Measurements from ENCODE around the gene ZNF598.

ZNF598 gene

DNA sequence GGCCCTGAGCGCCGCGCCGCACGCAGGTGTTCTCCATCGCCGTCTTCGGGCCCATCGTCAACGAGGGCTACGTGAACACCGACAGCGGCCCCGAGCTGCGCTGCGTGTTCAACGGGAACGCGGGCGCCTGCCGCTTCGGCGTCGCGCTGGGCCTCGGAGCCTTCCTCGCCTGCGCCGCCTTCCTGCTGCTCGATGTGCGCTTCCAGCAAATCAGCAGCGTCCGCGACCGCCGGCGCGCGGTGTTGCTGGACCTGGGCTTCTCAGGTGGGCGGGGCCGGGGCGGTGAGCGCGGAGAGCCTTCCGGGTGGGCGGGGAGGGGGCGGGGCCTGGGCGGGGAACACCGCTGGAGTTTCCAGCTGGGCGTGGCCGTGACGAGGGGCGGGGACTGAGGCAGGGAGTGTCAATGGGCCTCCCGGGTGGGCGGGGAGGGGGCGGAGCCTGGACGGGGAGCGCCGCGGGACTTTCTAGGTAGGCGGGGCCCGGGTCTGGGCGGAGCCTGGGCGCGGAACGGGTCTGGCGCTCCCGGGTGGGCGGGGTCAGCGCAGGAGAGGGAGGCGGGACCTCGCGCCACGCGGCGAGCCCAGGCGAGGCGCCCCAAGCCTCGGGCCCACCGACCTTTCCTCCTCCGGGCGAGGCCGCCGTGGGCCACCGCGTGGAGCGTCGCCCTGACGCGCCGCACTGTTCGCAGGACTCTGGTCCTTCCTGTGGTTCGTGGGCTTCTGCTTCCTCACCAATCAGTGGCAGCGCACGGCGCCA is 17.5 kb downstream of the ZNF598 start:
- DNase-seq (ENCODE audit: low read depth, low spot score), result peak; percentile 32

DNA sequence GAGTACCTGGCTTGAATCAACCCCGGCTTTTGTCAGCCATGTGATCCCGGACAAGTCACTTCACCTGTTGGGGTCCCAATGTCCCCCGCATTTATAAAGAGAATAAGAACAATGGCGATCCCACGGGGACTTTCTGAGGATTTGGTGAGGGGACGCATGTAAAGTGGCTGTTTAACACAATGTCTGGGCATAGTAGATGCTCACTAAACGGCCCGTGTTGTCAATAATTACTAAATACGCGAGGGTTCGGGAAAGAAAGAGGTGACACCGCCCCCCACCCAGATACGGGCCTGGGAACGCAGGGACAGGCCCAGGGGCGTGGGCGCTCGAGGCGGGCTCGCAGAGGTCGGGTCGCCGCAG is 18.1 kb downstream of the ZNF598 start:
- no peak for DNase-seq (ENCODE audit: low read depth, low spot score)

DNA sequence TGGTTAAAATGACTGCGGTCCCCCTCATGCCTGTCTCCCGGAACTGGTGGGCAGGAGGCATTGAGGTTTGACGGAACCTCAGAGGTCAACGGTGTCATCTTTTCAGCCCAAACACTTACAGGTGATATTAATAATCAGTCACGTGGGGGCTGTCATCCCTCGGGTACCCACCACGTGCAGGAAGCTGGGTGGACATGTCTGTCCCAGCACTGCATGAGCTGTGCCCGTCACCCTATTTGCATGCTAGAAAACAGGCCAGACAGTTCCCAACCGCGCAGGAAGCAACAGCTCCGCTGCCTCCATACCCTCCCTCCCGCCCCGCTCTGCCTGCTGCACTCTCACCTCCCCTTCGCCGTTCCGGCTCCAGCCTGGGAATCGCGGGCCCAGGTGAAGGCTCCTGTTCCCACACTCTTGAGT is 18.5 kb downstream of the ZNF598 start:
- DNase-seq (ENCODE audit: low read depth, low spot score), result no peak

GRCh38 chr16:1990351-1991134 is 19.1 kb downstream of the ZNF598 start:
- DNase-seq (ENCODE audit: low read depth, low spot score), result no peak

GRCh38 chr16:1990101-1990350 is 19.6 kb downstream of the ZNF598 start:
- DNase-seq (ENCODE audit: low read depth, low spot score), result no peak

DNA sequence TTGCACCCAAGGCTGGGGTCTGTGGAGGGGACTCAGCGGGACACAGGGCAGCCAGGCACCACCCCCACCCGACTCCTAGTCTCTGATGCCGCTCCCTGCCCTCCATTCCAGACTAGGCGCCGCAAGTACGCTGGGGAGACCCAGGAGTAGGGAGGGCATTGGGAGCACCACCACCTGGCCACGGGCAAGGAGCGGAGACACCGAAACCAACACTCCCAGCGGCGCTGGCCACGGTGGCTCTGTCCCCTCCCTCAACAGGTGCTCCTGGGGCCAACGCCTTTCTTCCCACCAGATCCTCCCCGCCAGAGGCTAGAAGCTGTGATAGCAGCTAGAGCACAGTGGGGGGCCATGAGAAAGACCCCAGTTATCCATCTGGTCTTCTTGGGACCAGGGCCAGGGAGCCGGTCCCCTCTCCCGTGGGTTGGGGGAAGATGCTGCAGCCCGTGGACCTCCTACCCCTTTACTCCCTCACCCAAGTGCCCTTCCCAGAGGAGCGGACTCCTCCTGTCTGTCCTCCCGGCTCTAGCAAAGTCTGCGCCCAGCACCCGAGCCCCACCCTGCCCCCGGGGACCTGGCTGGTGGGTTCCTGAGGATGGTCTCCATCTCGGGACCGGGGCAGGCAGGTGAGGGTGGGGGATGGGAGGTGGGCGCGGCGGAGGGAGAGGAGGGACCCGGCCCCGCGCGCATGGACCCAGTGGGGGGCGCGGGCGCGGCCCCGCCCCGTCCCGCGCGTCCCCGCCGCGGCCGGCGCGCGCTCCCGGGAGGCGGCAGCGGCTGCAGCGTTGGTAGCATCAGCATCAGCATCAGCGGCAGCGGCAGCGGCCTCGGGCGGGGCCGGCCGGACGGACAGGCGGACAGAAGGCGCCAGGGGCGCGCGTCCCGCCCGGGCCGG is 20.2 kb downstream of the ZNF598 start, which contains the start of gene SYNGR3:
TSS of gene SYNGR3 (plus strand) at position 762 of the 892 bp plus-strand sequence. CDS start 133 bp downstream, outside the sequence.
- DNase-seq (ENCODE audit: low read depth, low spot score), result no peak

GRCh38 chr16:1987198-1987597 is 22.4 kb downstream of the ZNF598 start:
- DNase-seq (ENCODE audit: low read depth, low spot score), result no peak

DNA sequence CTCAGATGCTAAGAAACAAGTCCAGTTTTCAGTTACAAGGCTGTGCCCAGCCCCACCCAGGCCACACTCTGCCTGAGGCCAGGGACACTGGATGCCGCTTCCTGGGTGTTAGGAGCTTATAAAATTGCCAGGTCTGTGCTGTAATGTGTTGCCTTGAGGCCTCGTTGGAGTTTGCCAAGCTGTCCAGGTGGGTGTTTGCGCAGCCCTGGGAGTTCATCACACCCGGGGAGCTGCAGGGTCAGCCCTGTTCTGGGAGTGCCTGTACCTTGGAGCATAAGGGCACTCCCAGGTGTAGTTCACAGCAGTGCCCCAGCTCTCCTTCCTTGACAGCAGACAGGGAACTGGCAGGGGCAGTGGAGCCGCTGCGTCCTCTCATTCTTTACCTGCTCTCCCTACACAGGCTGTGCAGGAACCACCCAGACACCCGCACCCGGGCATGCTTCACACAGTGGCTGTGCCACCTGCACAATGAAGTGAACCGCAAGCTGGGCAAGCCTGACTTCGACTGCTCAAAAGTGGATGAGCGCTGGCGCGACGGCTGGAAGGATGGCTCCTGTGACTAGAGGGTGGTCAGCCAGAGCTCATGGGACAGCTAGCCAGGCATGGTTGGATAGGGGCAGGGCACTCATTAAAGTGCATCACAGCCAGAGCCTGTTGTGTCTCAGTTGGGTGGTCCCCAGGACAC is 24.0 kb downstream of the ZNF598 start:
- DNase-seq (ENCODE audit: low read depth, low spot score), result no peak

DNA sequence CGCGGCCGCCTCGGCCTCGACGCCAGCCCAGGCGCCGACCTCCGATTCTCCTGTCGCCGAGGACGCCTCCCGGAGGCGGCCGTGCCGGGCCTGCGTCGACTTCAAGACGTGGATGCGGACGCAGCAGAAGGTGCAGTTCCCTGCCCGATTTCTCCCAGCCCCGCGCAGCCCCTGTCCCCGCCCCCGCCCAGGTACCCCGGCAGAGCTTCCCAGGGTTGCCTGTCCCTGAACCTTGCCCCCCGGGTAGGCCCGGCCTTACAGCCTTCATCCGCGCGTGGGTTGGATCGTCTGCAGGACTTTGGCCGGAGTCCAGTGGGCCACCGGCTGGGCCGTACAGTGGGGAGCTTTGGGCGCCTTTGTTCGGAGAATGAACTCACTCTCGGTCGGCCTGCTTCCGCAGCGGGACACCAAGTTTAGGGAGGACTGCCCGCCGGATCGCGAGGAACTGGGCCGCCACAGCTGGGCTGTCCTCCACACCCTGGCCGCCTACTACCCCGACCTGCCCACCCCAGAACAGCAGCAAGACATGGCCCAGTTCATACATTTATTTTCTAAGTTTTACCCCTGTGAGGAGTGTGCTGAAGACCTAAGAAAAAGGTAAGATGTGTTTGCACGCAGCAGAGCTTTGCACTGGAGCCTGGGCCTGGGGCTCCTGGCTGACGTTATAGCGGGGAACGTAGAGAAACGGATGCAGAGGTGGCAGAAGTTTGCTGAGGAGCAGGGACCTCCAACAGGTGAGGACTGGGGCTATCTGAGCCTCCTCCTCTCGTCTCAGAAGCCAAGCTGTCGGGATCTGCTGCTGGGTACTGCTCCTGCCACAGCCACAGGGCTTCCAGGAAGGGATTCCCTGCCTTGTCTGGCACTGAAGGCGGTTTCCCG is 25.0 kb downstream of the ZNF598 start:
- DNase-seq (ENCODE audit: low read depth, low spot score), result no peak

GRCh38 chr16:1983544-1984346 is 25.9 kb downstream of the ZNF598 start, which contains the start of gene GFER:
Gene GFER, plus strand, starts transcription at chr16:1984193. Its CDS starts 26 bp downstream, at chr16:1984219.
- no peak for DNase-seq (ENCODE audit: low read depth, low spot score)

- DNase-seq (ENCODE audit: low read depth, low spot score), result no peak
Observed at GRCh38 chr16:1982991-1983543, 26.6 kb downstream of the ZNF598 start.

GRCh38 chr16:1982013-1982433 is 27.6 kb downstream of the ZNF598 start:
- DNase-seq (ENCODE audit: low read depth, low spot score), result no peak

GRCh38 chr16:1981398-1981836 is 28.2 kb downstream of the ZNF598 start, which contains the start of gene NOXO1:
Gene NOXO1, minus strand, starts transcription at chr16:1981469. Its CDS starts 290 bp downstream, at chr16:1981179.
- DNase-seq (ENCODE audit: low read depth, low spot score), result no peak

DNA sequence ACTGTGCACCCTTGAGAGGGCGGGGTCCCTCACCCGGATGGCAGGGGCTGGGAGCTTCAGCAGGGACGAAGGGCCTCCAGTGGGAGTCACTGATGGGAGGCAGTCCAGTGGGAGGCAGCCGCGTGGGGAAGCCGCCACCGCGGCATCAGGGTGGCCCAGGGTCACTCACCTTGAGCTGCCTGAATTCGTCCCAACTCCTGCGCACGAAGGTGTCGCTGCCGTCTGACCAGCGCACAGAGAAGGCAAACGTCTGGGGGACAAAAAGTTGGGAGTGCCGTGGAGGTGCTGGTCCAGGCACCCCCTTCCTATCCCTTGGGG is 28.9 kb downstream of the ZNF598 start:
- DNase-seq (ENCODE audit: low read depth, low spot score), result no peak

- DNase-seq (ENCODE audit: low read depth, low spot score), result no peak
Observed at GRCh38 chr16:1980030-1980769, 29.4 kb downstream of the ZNF598 start.

GRCh38 chr16:1979271-1980029 is 30.2 kb downstream of the ZNF598 start:
- no peak for DNase-seq (ENCODE audit: low read depth, low spot score)

DNA sequence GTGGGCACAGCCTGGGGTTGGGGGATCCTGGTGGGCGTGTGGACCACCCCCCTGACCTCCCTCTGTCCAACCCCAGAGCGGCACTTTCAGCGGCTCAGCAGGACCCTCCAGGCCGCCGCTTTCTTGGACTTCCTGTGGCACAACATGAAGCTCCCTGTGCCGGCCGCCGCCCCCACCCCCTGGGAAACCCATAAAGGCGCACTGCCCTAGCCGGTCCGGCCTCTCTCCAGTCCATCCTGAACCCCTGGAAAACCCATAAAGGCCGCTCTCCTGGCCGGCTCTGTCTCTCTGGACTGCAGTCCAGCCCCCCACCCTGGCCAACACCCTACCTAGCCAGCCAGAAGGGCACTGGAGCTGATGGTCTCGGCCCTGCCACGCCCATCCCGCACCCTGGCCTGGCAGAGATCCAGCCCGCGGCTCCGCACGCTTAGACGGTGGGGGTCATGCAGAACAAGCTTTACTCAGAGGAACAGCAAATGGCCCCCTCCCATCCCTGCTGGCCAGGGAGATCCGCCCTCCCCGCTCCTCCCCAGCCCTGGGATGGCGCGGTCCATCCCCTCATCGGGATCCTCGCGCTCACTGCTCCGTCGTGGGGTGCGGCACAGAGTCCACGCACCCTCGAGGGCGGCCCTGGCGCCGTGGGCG is 31.0 kb downstream of the ZNF598 start:
- DNase-seq (ENCODE audit: low read depth, low spot score), result no peak
